GM18867 (cell line): ENCODE results near the gene SOX2.

Experiments
- ATAC-seq: cut with Tn5 transposase; IDR thresholded peaks from one replicate; pipeline ENCODE4 v1.9.1; 2021; ENCODE audit warnings: mild to moderate bottlenecking, moderate library complexity; ENCODE audit not compliant: unreplicated experiment

SOX2 gene

DNA sequence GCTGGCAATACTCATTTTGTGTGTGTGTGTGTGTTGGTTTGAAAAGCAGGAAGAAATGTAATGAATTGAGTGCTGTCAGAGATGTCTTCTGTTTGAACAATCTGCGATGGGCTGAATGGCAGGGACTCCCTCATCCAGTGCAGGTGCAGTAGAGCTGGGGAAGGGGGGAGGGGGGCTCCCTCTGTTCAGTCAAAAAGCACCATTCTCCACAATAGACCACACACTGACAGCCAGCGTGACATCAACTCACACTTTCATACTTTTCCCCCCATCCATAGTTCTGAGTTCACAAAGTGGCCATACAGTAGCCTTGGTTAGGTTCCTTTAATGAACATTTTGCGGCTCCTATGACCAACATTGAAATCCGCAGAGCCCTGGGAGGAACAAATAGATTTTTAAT lies 10.4 kb downstream of the SOX2 start:
- no peak for ATAC-seq

DNA sequence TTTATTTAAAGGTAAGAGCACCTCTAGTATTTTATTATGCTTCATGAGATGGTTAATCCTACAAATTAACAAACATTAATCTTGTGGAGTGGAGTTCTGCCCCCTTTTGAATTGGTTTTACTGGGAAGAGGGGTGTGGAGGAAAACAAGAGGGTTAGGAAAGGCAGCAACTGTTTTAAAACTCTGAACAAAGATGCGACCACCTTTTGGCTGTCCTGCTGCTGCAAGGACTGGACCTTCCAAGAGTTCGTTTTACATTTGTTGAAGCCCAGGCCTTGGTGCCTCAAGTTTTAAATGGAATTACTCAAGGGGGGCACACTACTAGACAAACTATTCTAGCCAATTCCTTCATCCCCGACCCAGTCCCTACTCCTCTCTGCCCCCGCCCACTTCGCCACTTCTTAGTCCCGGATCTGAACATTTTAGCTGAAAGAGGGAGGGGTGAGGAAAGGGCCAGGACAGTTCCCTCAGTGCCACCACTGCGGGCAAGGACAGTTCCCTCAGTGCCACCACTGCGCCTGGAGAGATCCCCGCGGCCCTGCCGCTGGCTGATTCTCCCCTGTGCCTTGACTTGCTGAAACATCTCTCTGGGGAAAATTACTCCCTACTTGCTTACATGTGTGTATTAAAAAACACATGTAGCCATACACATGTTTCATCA lies 11.2 kb downstream of the SOX2 start:
- no peak for ATAC-seq

DNA sequence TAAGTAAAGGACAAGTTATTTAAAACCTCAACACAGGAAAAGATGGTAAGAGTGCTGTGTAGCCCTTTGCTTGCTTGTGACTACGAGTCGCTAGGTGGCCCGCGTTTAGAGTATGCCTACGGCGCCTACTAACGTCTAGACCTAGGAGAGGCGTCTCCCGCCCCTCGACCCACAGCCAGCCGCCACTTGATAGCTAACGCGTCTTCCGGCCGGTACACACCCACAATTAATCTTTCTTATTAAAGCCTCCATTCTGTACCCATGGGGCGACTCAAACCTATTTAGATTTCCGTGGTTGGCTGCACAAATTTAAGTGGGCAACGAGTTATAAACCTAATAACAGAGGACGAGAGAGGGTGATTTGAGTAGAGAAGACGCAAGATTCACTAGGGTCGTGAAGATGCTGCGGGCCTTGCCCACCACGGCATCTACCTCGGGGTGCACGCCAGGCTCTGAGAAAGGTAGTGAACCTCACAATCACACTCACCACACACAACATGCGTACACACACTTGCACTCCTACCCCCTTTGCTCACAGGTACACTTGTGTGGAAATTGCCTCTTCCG lies 12.0 kb downstream of the SOX2 start:
- ATAC-seq: no peak

DNA sequence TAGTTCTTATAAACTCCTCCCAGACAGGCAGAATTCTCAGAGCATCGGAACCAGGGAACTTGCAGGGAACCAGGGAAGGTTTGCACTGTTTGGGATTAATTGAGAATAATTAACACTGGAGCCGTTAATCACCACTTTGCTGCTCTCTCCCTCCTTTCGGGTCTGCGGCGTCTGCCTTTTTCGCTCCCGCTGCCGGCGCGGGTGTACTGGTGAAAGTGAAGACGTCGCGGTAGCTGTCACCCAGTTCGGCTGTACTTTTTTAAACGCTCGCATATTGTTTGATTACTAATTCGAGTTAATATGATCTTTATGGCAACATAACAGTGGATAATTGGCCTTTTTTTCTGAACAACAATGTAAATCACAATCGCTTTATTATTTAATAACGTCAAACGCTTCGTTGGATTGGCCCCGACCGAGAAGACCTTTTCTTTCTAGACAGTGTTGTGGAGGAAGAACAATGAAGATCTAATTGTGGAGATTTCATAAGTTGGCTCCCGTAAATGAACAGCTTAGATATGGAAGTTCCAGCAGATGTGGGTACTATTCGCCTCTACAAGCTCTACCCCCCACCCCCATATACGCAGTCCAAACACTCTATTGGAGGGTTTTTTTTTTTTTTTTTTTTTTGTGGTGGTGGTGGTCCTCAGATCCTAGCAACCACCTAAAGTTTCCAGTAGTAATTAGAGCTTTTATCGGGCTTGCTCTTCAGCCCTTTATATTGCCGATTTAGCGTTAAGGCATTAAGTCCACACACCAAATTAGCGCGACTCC lies 12.7 kb downstream of the SOX2 start:
- no peak for ATAC-seq

DNA sequence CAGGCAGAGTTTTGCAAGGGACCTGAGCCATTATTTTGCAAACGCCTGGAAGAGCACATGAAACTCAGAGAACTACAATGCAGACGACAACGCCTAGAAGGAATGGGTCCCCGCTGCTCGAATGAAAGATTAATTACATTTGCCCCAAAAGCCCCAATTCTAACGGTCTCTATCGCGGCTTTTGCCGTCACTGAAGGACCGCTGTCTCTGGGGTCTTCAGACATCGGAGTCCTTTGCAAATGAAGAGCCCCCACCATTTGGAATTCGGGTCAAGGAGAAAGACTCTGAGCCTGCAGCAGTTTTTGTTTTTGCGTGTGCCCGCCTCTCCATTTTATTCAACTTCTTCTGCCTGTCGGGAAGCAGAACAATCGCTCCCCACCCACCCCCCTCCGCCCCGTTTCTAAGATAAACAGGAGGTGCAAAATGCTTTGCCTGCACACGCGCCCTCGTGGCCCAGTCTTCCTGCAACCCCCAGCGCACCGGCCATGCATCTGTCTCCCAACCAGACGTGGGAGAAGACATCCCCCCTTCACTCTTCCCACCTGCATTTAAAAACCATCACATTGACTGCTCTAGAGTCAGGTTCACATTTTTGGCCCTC lies 13.5 kb downstream of the SOX2 start:
- no peak for ATAC-seq

DNA sequence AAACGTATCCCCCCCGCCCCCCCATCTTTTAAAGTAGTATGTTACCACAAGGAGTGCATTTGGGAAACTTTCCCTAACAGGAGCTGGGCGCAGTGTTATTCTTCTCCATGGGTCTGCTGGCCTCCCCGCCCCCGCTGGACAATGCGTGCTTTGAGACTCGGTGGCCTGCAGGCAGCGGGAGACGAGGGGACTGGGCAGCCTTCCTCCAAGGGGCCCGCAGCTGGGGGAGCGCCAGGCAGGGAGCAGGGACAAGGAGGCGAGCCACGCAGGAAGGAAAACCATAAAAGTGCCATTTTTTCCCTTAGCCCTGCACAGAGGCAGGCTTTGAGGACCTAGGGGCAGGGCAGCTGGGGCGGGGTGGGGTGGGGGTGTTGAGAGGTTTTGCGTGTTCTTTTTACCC lies 14.1 kb downstream of the SOX2 start:
- no peak for ATAC-seq

DNA sequence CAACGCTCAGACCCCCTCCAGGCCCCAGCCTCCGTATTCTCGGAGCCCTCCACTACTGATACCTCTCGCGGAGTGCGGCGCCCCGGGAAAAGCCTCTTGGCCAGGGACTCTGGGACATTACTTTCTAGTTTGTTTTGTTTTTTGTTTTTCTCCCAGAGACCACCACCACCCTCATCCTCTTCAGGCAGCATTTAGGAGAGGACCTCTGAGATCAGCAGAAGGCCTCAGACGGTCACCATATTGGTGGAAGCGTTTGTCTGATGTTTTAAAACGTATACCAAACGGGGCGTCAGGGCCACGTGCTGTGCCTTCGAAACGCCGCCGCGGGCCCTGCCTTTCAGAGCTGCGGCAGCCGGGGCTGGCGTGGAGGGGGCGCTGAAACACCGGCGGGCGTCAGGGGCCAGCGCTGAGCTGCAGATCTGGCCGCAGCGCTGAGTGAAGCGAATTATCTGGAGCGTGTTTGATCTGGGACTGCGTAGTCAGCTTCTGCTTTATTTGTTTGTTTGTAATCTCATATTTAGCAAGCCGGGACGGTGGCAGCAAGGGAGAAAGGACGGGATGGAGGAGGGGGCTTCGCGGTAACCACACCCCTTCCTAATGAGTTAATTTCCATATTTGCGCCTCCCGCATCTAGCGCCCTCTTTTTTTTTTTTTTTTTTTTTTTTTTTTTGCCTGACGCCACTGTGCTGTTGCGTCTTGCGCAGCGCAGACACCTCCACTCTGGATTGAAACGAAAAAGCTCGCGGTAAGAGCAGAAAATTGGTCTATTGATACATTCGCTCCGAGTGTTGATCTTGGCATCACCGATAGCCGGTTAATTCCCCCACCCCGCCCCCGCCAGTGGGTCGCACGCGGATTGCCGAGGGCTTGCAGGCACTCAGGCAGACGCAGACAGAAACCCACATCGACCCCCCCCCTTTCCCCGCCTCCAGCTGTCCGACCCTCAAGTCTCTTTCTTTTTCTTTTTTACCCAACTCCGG lies 14.9 kb downstream of the SOX2 start:
- no peak for ATAC-seq

DNA sequence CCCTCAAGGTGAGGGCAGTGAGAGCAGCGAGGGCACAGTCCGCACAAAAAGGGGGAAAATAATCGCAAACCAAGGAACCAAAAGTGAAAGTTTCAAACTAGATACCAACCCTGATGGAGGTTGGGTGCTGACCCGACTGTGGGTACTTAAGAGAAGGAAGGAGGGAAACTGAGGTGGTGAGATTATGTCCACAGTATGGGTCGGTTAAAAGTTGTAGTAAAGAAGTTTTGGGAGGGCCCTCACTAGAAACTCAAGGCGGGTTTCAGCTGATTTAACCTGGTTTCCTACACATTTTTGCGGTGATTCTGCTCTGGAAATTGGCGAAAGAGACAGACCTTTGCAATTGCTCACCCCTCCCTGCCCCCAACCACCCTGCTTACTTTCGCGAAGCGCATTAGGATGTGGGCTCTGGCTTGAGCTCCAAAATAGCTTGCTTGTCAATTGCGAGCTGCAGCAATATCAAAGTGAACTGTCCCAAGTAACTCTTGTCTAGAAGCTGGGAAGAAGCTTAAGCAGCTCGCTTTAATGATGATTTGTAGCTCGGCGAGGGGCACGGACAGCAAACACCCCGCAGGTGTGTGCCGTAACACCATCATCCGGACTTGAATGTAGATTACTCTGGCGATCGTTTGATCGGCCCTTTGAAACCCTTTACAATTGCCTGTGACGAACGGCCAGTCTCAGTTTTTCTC lies 15.8 kb downstream of the SOX2 start:
- no peak for ATAC-seq

DNA sequence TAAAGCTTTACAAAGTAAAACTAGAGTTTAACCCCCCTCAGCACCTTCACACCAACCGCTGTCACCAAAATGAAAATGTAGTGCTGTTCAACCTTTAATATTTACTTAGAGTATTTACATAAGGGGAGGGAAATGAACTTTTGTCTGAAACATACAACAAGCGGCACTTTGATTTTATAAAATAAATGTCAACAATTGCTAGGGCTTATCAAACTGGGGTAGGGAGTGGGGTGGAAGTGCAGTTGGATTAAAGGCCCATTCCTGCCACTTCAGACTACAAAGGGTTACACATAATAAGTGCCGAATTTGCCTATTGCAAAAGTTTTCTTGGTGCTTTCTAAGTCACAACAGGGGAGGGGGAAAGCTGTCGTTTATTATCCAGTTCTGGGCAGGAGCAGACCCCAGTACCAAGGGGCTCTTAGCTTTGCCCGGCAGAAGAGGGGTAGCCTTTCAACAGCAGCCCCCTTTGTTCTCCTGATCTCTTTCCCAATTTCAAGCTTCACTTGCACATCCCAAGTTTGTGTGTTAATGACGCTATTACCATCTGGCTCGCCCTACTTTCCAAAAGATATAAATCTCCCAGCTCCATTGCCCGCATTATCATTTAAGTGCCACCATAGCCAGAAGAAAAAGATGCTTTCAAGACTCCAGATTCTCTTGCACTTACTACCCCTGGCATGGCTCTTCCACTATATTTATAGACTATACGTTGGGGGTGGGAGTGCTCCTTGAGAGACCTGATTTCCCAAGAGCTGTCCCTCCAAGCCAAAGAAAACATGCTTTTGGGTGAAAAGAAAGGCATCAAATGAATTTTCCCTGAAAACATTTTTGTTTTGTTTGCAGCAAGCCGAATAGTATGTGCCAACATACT lies 17.0 kb downstream of the SOX2 start:
- no peak for ATAC-seq

DNA sequence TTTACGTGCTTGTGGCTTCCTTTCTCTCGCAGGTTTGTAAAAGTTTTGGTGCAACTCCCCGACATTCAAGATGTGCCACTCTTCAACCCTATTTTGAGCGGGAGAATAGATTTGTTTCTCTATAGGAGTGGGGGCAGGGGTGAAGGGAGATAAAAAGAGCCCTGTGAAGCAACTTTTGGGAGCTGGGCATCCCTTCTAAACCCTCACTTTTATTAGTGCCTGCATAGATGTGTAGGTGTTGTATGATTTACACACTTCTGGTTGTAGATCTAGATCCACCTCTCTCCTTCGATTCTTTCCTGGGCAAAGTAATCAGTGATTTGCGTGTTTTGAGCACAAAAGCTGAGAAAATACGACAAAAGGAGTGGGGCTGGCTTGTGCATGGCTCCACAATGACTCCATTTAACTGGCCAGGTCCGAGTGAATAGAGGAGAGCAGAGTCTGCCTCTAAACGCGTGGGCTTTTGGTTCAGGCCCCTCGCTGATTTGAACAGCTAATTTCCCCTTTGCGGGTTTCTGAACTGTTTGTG lies 17.7 kb downstream of the SOX2 start:
- ATAC-seq: no peak

DNA sequence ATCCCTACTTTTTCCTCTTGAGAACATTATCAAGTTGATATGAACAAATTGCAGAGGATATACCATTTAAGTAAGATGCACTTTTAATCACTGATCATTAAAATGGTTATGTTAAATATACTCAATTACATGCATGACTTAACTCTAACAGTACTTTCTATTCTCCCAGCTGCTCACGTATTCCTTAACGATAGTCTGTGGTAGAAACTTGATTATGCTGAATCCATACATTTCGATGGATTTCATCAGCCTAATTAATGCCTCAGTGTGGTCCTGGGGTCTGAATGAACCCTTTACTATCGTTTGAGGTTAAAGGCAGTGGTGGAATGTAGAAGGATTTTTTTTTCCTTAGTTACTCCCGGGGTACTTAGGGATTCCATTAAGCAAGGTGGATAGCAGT lies 18.6 kb downstream of the SOX2 start:
- ATAC-seq: no peak

DNA sequence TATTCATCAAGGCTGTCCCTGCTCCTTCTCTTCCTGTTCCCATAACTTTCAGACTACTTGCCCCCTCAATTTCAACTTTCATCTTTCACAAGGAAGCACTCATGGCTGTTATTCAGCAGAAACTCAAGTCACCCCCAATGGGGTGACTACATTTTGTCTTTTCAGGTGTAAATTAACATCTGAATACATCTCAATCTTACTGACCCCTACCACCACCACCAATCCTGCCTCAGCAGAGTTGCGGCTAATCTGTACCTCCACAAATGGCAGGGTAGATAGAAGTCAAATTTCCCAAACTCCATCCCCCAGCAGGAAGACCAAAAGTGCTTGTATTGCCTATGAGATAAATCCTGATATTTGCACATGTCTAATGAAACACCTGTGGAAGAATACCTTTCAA lies 19.2 kb downstream of the SOX2 start:
- no peak for ATAC-seq

DNA sequence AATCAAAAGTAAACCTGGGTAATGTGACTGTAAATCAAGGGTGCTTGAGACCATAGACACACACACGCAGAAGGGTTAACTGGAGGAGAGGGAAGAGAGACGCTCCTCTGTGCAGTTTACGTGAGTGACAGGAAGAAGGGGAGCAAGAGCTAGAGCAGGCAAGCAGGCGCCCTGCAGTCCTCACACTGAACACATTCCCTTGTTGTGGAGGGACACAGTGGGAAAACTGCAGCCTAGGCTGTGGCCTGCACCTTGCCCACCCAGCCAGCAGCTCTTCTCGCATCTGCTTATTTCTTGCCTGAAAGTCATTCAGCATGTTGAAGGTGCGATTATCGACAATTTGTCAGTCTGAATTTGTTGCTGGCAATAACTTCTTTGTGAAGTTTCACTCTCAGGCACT lies 24.2 kb downstream of the SOX2 start:
- no peak for ATAC-seq

DNA sequence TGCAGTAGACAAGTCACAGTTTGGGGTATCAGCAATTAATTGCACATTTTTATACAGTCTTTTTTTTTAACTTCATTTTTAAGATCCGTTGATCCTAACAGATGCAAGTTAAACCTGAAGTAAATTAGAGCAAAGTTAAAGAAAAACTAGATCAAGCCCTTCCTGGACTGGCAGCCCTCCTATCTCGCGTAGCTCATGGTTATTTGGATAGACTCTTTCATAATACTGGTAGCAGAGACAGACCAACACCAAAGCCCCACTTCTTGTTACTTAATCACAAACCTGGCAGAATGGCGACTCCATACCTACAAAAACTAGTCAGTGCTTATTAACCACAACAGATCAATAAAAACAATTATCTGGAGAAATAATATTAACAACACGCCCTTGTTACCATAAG lies 26.8 kb downstream of the SOX2 start:
- ATAC-seq: no peak

DNA sequence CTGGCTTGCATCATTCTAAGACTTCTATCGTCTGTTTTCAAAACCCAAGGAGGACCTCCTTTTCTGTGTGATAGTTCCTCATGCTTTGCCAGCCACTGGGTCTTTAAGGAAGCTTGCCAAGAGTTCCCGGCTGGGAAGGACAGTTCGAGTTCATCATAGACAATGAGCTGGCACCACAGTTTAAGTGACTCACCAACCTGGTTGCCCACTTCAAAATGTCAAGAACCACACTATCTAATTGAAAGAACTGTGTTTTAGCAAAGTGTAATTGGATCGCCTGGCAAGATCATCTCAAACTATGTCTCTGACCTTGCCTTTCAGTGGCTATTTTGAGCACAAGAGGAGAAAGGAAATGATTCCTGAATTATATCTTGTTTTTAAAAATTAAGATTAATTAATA lies 27.9 kb downstream of the SOX2 start:
- ATAC-seq: no peak

DNA sequence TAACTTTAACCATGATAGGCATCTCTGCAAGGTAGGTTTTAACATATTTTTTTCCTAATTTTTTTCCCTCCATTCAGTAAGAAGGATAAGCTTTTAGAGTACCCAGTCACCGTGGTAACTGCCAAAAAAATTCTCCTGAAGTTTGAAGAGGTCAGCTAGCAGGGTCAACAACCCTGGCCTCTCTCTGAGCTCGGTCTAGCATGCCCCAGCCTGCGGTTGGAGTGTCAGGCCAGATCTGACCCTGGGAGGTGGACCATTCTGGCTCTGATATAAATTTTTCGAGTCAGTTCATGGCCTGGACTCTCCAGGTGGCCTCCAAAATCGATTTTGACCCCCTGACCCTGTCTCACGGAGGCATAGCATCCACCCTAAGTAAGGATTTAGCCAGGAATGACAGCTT lies 29.7 kb downstream of the SOX2 start:
- no peak for ATAC-seq

DNA sequence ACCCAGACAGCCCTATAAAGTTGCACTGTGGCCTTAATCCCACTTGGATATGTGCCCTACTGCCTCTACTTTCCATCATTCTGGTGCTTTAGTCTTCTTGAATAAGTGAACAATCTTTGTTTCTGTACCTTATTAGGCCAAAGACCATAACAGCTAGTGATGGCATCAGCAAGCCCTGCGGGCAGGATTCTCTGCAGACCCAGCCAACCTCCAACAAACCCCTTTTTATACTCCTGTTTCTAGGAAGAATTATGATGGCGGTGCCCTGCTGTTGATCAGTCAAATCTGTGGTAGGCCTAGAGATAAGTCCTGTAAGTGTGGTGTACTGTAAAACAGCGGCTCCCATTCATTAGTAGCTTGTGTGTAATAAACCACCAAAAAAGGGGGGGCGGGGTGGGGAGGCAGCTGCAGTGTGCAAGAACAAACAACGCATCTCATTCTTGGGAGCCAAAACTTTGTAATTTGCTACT lies 40.5 kb downstream of the SOX2 start:
- no peak for ATAC-seq

DNA sequence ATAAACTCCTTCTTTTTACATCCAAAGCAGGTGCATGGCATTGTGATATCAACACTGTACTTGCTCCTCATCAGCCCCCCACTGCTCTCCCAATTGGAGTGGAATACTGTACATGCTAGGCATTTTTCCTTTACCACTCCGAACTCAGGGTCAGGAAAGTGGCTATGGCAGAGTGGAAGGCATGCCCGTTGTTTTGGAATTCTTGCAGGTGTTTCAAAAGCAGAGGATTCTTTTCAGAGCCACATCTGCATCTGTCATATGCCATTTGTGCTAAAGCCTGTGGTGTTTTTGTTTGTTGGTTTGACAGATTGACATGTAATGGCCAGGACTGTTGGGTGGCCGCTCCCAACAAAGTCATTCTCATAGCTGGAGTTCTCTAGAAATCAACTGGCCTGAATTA lies 41.7 kb downstream of the SOX2 start:
- ATAC-seq: no peak

DNA sequence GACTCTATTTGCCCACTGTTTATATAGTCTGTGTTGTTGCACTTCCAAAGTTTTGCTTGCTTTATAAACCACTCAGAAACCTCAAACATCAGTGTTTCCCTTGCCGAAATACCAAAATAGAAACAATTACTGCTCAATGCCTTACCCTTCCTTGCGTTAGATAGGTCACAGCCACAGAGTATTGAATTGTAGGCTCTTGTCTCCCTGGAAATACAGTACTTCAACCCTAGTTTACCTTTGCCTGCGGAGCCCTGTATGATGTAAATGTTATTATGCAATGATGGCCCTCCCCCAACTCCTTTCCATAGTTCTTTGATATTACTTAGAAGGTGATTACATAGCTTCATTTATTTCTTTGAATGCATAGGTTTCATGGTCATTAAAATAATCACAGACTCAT lies 44.2 kb downstream of the SOX2 start:
- no peak for ATAC-seq
